Measurements from ENCODE around the gene GSG1.
"Not testable (repeated sequence)": the region's sequence is repeated elsewhere in the genome, so short reads cannot be mapped to it uniquely, and the experiment has no call there.

The GSG1 gene

DNA sequence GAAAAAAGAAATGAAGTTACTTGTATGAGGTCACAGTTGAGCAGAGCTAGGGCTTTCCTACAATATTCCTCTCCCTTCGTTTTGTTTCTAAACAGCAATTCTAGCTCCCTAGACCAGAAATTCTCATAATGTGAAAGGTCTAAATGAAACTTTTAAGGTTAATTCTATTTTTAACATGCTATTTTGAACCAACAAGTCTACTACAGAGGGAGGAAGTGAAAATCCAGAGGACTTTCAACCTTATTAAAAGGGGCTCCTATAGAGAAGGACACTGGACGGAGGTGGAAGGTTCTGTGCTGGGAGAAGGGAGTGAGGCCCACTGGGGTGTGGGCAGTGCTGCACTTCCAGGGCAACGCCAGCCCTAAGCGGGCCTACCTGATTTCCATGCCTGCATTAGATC, 13.4 kb downstream of the GSG1 start:
- DNase-seq = no peak

DNA sequence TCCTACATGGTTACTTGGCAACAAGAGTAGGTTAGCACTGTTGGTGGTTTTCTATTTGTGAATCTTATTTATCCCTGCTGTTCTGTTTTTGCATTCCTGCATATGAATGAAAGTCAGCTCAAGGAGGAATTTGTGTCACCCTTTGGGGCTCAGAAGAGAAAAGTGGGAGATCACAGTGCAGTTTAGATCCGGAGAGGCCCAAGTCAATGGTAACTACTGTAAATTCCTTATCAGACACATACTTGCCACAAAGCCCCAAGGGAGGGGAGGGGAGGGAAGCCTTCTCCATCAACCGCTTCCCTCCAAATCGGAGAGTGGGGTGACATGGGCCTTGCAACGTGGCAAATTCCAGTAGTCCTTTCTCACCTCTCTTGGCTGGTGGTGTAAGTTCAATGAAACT, 15.0 kb downstream of the GSG1 start:
- DNase-seq = no peak

DNA sequence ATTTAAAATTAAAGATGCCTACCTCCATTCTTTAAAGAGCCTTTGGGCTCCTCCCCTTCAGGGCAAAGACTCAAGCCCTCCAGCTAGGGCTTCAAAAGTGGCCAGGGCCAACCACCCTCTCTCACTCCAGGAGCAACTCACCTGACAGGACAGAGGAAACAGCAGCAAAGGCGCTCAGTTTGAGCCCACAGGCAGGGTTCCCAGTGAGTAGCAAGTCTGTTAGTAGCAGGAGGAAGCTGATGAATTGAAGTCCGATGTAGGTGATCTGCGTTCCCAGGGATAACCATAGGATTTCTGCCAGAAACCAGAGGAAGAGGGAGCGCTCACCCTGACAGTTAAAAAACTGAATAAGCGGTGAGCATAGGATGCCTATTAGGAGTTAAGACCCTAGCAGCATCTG, 15.7 kb downstream of the GSG1 start:
- no peak for DNase-seq

DNA sequence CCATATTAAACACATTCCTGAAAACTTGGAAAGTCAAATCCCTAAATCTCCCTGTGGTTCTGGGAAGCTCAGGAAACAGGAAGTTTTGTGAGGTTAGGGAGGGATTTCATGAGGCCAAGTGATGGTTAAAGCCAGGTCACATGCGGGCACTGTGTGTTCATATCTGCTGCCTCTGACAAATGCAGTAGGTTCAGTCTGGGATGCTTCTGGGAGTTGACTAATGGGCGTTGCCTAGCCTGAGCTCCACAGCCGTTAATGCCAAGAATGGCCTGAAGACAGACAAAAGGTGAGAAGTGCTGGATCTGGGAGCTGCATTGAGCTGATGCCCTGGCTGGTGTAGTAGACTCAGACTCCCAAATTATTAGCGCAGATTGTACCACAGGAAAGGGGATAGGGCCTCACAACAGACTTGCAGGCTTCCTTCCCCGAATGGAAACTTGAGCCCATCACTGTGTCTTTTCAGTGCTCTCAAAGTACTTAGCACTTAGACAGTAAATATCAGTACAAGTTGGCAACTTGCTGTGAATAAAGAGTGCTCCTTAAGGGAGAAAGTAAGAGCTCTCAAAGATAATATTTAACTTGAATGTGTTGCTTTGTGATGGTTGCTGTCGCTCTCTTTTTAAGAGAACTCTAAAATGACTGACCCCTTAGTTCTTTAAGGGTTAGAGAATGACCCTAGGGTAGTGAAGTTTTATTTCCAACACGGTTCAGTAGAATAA, 17.3 kb downstream of the GSG1 start:
- no peak for DNase-seq

DNA sequence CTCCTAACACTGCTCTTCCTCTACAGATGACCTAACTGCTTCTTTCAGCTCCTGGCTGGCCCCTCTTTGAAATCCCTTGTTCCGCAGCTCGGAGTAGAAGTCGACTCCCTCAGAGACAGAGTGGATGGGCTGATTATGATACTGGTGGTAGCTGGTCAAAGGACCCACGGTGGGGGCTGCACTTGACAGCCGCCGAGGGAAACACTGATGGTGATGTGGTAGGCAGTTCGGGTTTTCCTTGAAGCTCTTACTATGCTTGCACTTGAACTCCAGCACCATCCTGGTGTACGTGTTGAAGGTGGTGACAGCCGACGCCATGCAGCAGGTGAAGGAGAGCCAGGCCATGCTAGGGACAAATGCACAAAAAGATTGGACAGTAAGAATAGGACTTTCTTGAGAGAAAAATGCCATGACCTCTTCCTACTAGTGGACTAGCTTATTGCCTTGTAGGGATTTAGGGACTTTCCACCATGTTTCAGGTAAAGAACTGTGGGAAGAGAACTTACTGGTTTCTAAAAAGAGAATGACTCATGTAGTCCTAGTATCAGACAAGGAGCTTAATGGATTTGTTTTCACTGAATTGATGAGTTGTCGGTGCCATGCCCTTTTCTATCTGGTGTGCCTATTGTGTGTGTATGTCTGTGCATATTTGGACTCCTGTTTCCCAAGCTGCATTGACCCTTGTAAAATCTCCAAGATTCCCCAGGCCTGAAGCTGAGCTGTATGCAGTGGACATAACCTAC, 18.4 kb downstream of the GSG1 start:
- DNase-seq = no peak

DNA sequence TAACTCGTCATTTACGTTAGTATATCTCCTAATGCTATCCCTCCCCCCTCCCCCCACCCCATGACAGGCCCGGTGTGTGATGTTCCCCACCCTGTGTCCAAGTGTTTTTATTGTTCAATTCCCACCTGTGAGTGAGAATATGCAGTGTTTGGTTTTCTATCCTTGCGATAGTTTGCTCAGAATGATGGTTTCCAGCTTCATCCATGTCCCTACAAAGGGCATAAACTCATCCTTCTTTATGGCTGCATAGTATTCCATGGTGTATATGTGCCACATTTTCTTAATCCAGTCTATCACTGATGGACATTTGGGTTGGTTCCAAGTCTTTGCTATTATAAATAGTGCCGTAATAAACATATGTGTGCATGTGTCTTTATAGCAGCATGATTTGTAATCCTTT, 19.8 kb downstream of the GSG1 start:
- DNase-seq = not testable (repeated sequence)

DNA sequence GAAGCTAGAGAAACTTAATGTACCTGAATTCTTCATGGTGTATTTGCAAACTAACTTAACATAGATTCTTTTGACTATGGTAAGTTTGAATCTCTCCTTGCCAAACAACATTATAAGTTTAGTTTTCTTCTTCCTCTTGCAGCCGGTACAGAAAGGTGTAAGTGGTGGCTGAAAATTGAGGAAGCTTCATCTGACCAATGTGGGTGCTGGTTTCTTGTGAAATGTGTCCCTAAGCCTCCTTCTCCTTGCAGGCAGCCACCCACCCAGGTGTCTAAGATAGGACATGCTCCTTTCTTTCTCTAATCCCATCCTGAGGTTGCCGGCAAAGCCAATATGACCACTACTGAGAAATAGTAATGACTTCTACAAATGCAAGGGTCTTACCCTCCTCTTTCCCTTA, 20.6 kb downstream of the GSG1 start:
- no peak for DNase-seq

DNA sequence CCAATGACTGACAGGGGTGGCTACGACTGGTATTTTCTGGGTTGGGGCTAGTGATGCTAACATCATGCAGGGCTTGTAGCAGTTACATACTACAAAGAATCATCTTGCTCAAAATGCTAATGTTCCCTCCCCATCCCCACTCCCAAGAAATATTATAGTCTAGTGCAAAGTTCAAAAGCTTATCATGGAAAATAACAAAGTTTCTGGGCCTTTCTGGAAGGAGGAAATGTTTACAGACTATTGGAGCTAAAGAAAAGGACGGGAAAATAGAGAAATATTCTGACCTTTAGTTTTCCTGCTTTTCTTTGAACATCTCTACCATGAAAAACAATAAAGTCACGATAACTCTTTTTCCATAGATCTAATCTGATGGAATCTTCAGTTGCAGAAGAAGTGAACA, 23.2 kb downstream of the GSG1 start:
- no peak for DNase-seq

DNA sequence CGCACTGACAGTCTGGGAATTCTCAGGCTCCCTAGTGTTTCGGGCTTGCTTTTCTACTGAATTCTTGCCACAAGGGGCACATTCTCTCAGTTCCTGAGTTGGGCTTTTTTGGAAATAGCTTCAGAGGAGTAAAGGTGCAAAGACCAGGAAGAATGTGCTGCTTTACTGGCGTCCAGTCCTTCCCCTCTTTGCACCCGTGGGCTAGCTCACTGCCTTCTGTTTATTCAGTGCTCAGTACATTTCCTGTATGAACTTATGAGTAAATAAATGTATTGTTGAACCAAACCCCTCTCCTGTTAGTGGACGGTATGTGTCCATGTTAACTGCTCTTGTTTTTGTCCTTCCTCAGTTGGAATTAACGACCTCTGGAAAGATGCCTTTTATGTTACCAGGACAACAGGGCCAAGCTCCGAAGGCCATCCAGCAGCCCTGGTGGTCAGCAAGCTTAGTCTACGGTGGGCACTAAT, 24.0 kb downstream of the GSG1 start:
- no peak for DNase-seq

DNA sequence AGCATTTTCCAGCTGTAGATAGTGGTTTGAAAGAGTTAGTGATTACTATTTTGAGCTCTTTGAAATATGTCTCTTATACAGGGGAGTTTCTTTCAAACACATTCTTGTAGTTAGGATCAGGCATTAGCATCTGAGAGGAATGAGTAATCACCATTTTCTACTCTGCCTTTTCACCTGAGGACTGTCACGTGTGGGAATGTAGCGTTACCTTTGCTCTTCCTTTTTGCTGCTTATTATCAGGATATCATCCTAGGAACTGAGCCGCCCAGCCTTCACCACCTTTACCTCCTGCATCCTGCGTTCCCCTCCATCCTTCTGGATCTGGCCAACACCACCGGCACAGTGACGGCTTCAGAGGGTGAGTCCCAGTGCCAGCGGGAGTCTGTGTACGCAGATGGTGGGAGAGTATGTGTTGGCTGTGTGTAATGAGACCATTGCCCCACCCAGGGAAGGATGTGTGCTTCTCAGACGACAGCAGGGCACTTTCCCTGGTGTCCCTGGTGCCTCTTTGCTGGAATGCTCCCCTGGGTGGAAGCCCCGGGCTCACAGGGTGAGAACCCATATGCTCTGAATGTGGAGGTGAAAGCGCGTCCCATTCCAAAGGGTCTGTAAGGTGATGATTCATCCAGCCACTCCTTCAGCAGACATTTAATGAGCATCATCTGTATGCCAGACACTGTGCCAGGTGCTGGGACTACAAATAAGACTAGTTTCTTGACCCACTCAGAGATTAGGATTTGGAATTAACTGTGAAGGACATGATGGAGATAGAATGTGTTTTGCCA, 27.5 kb downstream of the GSG1 start:
- DNase-seq = no peak

DNA sequence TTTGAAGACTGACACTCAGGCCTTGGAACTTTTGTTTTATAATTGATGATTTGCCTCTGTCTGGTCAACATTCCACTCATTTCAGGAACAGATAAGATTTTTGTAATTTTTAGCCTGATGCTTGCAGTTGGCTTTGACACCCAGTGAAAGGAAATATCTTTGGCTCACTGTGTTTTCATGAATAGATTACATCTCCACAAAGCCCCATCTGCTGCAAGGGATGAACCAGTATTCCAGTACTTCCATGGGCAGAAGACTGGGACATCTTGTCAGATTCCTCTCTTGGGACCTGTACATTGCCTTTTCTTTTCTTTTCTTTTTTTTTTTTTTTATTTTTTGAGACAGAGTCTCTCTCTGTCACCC, 28.4 kb downstream of the GSG1 start:
- no peak for DNase-seq

DNA sequence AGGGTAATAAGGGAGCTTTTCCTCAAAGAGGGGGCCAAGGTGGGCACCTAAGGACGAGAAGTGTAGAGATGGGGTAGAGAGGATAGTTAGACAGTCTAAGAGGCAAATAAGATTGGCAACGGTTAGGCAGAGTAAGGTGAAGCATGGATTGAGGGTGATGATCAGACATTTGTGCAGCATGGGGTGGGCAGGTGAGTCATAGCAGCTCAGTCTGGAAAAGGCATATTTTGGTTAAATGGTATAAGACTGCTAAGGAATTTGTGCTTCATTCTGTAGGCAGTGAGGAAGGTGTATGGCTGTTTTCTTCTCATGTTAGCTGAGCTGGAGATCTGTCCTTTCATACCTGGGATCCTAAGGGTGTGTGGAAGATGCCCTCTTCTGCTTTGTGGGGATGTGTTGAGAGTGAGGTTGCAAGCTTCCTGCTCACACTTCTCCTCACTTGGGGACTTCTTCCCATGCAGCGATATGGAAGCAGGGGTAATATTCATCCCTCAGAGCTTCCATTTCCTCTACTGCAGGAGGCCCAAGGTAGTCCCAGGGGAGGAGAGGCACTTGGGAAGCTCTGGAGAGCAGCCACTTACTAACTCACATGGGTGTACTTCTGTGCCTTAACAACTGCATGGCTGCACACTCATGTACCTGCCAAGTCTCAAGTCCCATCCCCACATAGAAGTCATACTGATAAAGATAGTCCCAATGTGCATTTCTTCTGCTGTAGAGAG, 28.9 kb downstream of the GSG1 start:
- peak in 1 of 2 experiments; percentile 11 for DNase-seq

DNA sequence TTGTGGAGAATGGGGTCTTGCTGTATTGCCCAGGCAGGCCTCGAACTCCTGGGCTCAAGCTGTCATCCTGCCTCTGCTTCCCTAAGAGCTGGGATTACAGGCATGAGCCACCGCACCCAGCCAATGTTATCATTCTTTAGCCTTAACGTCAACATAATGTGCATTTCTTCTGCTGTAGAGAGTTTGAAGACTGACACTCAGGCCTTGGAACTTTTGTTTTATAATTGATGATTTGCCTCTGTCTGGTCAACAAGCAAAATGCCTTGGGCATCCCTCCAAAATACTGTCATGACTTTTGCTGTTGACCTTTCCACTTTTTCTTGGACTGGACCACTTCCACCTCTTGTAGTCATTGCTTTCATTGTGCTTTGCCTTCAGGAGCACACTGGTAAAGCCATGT, 30.3 kb downstream of the GSG1 start:
- no peak for DNase-seq

DNA sequence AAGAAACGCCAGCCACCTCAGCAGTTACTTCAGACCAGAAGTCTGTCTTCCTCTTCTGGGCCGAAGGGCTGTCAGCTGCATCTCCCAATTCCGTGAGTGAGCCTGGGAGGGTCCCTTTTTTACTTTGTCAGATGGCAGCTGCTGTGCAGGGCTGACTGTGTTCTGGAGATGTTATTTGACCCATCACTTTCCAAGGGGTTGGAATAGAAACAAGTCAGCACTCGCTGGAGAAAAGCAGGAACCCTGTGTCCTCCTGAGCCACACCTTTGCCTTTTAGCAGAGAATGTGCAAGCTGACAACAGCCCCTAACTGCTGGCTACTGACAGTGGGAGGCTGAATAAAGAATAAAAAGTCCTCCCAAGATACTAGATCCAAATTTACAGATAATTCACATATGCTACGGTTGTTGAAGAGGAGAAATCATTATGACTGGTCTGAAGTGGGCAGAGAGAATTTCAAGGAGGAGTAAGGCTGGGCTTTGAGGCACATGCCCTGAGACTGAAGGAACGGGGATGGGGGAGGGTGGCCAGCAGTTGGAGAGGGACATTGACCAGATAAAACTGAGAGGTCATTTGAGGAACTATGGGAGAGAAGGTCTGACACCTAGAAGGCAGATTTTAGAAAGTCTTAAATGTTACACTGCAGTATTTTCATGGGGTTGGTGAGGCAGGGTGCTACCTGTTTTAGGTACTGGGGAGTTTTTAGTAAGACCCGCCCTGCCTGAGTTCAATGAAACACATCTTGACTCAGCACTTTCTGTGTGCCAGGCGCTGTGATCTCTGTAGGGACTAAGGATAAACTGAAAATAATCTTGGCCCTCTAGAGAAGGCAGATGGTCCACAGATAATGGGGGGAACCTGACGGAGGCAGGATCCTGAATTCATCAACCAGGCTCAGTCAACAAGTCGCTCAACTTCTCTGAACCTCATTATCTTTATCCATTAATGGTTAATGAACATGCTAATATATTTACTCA, 31.9 kb downstream of the GSG1 start:
- peak; percentile 74 to 86 for DNase-seq

DNA sequence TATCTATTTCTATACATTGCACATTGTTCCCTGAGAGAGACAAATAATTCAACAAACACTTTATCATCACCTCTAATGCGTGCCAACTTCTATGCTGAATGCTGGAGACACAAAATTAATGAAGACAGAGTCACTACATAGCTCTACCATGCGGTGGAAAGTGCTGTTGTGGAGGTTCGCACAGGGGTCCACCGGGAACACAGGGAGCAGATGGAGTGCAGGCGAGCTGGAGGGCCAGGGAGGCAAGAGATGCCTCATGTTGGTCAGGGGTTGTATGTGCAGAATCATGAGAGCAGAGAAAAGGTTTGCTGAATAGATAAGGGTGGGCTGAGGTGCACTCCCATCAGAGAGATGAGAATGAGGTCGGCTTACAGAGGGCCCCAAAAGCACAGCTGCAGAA, 34.1 kb downstream of the GSG1 start:
- peak in 1 of 2 experiments; percentile 9 for DNase-seq

DNA sequence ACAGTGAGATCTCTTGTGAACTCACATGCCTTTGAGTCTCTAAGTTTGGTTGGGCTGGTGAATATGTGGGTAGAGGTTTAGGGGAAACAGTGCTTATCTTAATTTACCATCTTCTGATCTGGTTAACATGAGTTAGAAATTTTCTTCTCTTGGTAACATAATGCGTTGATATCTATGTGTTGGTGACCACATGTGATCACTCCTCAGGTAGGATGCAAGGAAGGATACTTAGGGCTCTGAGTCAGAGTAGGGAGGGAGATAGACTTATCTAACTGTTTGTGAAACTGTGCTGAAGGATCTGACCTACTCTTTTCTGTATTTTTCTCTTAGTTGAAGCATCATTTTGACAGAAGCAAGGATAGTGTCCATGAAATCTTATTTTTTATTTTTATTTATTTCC, 36.1 kb downstream of the GSG1 start:
- no peak for DNase-seq

DNA sequence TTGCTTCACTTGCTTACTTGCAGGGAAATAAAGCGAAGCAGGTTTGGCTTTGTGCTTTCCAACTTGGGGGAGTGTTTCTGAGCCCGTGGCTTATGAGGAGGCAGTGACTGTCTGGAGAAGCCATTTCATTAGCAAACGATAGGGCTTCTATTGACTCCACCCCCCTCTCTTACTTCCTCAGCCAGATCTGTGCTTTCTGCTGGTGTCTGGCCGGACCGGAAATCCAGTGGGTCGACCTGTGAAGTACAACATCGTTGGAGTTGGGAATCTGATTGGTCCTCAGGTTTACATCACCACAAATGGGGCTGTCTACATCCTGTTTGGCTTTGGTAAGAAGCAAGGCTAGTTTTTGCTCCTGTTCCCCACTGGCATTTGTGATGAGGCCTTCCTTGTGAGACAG, 37.0 kb downstream of the GSG1 start:
- no peak for DNase-seq

DNA sequence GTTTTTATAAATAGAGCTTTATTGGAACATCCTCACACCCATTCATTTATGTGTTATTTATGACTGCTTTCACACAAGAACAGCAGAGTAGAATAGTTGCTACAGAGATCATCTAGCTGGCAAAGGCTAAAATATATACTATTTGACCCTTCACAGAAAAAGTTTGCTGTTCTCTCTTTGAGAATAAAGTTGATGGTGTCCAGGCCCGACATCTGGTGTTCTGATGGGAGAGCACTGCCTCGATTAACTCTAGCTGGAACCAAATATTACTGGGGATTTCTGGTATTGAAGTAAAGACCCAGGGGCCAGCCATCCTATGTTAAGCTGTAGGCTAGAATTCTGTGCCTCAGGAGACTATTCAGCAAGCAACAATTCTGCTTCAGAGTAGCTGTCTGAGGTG, 37.5 kb downstream of the GSG1 start:
- no peak for DNase-seq

DNA sequence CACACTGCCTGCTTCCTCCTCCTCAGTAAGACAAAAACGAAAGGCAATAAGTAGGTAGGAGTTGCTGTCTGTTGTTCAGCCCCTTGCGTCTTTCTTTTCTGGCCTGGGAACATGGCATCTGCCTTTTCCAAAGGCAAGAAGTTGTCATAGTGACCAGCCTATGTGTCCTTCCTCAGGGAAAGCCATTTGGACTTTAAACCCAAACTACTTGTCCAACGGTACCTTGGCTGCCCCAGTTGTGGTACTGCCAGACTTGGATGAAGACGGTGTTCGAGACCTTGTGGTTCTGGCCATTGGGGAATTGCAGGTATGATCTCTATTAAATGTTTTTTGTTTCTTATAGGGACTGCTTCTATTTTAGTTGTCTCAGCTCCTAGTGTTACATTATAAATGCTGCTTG, 40.8 kb downstream of the GSG1 start:
- no peak for DNase-seq

DNA sequence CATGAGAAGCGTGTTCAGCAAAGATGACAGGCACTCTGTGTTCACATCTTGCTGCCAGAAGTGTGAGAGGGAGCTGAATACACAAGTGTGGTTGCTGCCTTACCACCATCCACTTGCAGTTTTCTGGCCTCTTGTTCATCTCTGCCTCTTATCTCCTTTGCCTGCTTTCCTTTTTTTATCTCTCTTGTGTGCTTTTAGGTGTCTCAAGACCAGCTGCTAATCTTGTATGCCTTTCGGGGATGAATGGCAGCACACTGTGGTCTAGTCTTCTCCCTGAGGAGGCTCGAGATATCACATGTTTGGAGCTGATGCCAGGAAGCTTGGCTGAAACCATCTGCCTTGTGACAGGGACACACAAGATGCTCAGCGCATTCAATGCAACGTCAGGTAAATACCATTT, 42.1 kb downstream of the GSG1 start:
- no peak for DNase-seq

DNA sequence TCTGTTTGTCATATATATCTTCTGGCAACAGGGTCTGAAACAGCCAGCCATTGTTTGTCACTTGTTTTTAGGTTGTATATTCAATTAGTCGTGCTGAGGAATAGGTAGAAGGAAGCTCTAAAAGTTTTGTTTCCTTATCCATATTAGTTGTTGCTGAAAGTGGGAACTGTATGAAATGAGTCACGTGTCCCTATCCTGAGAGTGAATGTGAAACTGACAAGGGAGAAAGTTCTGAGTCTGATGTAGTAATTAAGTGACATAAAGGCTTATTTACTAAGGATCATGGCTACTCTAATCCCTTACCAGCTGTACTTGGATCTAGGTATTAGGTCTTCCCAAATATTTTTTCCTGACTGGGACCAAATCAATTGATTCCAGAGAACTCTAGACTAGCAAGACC, 42.9 kb downstream of the GSG1 start:
- peak in 1 of 2 experiments; percentile 7 for DNase-seq

DNA sequence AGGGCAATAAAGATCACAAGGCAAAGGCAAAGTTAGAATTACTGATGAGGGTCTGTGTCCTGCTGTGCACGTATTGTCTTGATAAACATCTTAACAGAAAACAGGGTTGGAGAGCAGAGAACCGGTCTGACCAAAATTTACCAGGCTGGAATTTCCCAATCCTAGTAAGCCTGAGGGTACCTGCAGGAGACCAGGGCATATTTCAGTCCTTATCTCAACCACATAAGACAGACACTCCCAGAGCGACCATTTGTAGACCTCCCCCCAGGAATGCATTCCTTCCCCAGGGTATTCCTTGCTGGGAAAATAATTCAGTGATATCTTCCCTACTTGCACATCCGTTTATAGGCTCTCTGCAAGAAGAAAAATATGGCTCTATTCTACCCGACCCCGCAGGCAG, 49.9 kb downstream of the GSG1 start:
- not testable (repeated sequence) for DNase-seq

Measured in NCI-H524 (cell line).